Activated CD4-positive, CD25-positive, alpha-beta regulatory T cell treated with anti-CD3 and anti-CD28 coated beads, Interleukin-2, amount 50 U/mL, for 72 hours (primary cell): Measurements from ENCODE around the gene MAK.
"Not testable (repeated sequence)": the region's sequence is repeated elsewhere in the genome, so short reads cannot be mapped to it uniquely, and the experiment has no call there.

ENCODE experiments used
- DNase-seq: peaks from one replicate; pipeline ENCODE4 v3.0.0; 2021

The MAK gene

DNA sequence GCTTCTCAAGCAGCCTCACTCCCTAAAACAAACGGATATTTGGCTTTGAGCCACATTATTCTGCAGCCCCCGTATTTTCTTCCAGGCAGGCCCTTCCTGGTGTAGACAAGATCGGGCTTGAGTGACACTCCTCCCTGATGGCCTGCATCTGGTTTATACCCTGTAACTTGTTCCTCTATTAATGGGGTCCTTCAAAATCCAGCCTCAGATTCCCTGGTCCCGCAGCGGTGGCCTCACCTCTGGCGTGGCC, 115.8 kb downstream of the MAK start:
- no peak for DNase-seq

DNA sequence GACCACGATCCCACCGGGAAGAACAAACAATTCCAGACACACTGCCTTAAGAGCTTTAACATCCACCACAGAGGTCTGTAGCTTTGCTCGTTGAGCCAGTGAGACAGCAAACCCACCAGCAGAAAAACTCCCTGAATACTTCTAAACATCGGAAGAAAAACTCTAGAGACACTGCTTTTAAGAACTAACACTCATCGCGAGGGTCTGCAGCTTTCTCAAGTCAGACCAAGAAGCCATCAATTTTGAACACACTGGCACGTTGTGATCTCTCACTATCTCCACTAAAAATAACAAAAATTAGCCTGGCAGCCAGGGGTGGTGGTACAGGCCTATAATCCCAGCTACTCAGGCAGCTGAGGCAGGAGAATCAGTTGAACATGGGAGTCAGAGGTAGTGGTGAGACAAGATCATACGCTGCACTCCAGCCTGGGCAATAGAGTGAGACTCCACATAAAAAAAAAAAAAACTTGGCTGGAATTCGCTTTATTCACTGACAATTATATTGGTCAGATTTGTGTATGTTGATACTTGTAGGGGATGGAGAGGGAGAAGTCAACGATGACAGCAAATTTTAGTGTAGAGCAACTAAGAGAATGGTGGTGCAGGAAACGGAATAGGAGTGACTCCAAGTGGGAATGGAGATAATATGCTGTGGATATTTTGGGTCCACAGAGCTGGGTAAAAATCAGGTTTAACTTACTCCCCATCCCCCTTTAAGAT, 116.3 kb downstream of the MAK start:
- DNase-seq, result no peak

DNA sequence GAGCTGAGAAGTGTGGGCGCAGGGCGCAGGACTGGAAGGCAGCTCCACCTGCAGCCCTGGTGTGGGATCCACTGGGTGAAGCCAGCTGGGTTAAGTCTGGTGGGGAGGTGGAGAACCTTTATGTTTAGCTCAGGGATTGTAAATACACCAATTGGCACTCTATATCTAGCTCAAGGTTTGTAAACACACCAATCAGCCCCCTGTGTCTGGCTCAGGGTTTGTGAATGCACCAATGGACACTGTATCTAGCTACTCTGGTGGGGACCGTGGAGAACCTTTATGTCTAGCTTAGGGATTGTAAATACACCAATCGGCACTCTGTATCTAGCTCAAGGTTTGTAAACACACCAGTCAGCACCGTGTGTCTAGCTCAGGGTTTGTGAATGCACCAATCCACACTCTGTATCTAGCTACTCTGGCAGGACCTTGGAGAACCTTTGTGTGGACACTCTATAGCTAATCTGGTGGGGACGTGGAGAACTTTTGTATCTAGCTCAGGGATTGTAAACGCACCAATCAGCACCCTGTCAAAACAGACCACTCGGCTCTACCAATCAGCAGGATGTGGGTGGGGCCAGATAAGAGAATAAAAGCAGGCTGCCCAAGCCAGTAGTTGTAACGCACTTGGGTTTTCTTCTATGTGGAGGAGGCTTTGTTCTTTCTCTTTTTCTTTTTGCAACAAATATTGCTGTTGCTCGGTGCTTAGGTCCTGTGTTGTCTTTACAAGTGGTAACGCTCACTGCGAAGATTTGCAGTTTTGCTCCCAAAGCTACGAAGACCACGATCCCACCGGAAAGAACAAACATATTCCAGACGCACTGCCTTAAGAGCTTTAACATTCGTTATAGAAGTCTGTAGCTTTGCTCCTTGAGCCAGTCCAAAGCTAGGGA, 117.1 kb downstream of the MAK start:
- DNase-seq, result not testable (repeated sequence)

DNA sequence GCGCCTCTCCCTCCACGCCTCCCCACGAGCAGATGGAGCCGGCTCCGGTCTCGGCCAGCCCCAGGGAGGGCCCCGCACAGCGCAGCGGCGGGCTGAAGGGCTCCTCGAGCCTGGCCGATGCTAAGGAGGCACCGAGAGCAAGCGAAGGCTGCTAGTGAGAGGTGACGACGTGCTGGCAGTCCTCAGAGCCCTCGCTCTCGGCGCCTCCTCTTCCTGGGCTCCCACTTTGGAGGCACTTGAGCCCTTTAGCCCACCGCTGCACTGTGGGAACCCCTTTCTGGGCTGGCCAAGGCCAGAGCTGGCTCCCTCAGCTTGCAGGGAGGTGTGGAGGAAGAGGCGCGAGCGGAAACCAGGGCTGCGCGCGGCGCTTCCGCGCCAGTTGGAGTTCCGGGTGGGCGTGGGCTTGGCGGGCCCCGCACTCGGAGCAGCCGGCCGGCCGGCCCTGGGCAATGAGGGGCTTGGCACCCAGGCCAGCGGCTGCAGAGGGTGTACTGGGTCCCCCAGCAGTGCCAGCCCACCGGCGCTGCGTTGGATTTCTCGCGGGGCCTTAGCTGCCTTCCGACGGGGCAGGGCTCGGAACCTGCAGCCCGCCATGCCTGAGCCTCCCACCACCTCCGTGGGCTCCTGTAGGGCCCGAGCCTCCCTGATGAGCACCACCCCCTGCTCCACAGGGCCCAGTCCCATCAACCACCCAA, 117.9 kb downstream of the MAK start:
- DNase-seq, result peak; percentile 73

DNA sequence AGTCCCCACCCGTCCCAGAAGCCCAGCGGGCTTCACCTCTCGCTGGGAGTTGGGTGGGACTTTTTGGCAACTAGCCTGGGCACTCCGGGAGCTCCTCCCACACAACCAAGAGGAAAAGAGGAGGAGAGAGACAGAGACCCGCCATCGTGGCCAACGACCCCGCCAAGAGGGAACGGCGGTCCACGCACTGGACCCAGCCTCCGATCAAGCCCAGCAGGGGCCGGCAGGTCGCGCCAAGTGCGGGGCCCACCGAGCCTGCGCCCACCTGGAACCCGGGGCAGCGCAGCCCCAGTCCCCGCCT, 118.4 kb downstream of the MAK start:
- DNase-seq, result peak; percentile 32

DNA sequence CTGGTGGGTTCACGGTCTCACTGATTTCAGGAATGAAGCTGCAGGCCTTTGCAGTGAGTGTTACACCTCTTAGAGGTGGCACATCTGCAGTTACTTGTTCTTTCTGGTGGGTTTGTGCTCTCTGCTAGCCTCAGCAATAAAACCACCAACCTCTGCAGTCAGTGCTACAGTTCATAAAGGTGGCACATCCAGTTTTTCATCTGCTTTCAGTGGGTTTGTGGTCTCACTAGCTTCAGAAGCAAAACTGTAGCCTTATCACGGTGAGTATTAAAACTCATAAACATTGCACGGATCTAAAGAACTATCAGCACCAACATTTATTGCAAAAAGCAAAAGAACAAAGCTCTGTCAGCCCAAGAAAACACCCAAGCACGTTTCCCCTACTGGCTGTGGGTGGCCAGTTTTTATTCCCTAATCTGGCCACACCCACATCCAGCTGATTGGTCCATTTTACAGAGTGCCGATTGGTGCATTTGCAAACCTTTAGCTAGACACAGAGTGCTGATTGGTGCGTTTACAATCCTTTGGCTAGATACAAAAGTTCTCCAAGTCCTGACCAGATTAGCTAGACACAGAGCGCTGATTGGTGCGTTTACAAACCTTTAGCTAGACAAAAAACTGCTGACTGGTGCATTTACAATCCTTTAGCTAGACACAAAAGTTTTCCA, 118.9 kb downstream of the MAK start:
- peak; percentile 44 for DNase-seq

DNA sequence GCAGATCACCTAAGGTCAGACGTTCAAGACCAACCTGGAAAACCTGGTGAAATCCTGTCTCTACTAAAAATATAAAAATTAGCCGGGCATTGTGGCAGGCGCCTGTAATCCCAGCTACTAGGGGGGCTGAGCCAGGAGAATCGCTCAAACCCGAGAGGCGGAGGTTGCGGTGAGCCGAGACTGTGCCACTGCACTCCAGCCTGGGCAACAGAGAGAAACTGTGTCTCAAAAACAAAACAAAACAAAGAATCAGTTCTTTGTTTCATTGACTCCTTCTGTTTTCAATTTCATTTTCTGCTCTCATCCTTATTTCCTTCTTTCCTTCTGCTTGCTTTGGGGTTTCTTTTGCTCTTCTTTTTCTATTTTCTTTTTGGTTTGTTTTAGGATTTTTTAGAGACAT, 124.4 kb downstream of the MAK start:
- no peak for DNase-seq
